Measurements from ENCODE around the gene CCDC61.
A peak's percentile ranks its signal among the peaks of the same experiment; 100 is the strongest.

The CCDC61 gene

GRCh38 chr19:45990113-45990728, 5.0 kb upstream of the CCDC61 start:
- no peak for TF ChIP-seq CTCF (IDR thresholded peaks at IDR 0.05; ENCODE audit: low read depth, low read length)
- no peak overlapping the region for H3K4me3 ChIP-seq (ENCODE audit: low read depth, low read length)

GRCh38 chr19:45994456-45994997, 740 bp upstream of the CCDC61 start:
- H3K4me3 ChIP-seq (ENCODE audit: low read depth, low read length) = peak overlapping the region; percentile 67
- no peak for TF ChIP-seq CTCF (IDR thresholded peaks at IDR 0.05; ENCODE audit: low read depth, low read length)

- TF ChIP-seq CTCF (IDR thresholded peaks at IDR 0.05; ENCODE audit: low read depth, low read length) = no peak
- H3K4me3 ChIP-seq (ENCODE audit: low read depth, low read length) = peak overlapping the region; percentile 89
Measured at GRCh38 chr19:45995715-45996385, 583 bp downstream of the CCDC61 start.

- TF ChIP-seq CTCF (IDR thresholded peaks at IDR 0.05; ENCODE audit: low read depth, low read length) = no peak
Measured at GRCh38 chr19:45996933-45997332, 1.7 kb downstream of the CCDC61 start.

GRCh38 chr19:45998834-45999233, 3.6 kb downstream of the CCDC61 start:
- H3K4me3 ChIP-seq (ENCODE audit: low read depth, low read length) = no peak overlapping the region
- TF ChIP-seq CTCF (IDR thresholded peaks at IDR 0.05; ENCODE audit: low read depth, low read length) = no peak

More at GRCh38 chr19:45996933-45997332, 1.7 kb downstream of the CCDC61 start:
- no peak overlapping the region for H3K4me3 ChIP-seq (ENCODE audit: low read depth, low read length)

GRCh38 chr19:45999653-46000121, 4.4 kb downstream of the CCDC61 start:
- no peak for TF ChIP-seq CTCF (IDR thresholded peaks at IDR 0.05; ENCODE audit: low read depth, low read length)
- H3K4me3 ChIP-seq (ENCODE audit: low read depth, low read length) = no peak overlapping the region
